Motor neuron (in vitro differentiated cells): ENCODE data around the gene MARCHF9. TPM values are rescaled to one million over a fixed set of nuclear protein-coding genes. Genes with fewer than 3 reads are reported as not detected.

Experiments
- ATAC-seq, 8 experiments: fragments of 200-7000 bp; cut with Tn5 transposase; replicated peaks in 6 of 8; 2 replicates each; pipeline ENCODE4 v1.8.0; 2021; ENCODE audit warnings: mild to moderate bottlenecking in 8 of 8, moderate library complexity in 8 of 8
- H3K27ac ChIP-seq, 2 donors: fragments of 250-450 bp; sonication (Bioruptor Pico); 2 replicates each; pipeline ENCODE4 v1.9.0; 2021; ENCODE audit warnings: antibody characterized with exemption in 2 of 2, mild to moderate bottlenecking in 2 of 2, moderate library complexity in 1 of 2
- H3K4me1 ChIP-seq, 2 donors: fragments of 250-450 bp; sonication (Bioruptor Pico); replicated peaks in 1 of 2; 2 replicates each; pipeline ENCODE4 v1.6.1; 2021; ENCODE audit warnings: antibody characterized with exemption in 2 of 2, mild to moderate bottlenecking in 2 of 2, moderate library complexity in 1 of 2
- H3K4me3 ChIP-seq, 5 donors: fragments of 250-450 bp; sonication (Bioruptor Pico); 2 replicates each; pipeline ENCODE4 v1.9.0; 2021; ENCODE audit warnings: antibody characterized with exemption in 5 of 5, mild to moderate bottlenecking in 5 of 5, moderate library complexity in 4 of 5
- WGBS, 10 experiments: fragments of 450-650 bp; shearing (Covaris generic); methylation state at CpG; one replicate each; pipeline ENCODE4 v1.0.0; 2022; 5-methylcytosine and 5-hydroxymethylcytosine counted together
- in situ Hi-C, 9 experiments: fragments of 400-800 bp; cut with MboI; loops; one replicate each; pipeline ENCODE4 v1.15.0; 2021; ENCODE audit warnings: low sequenced_read_pairs in 9 of 9, low pct_unique_long_range_greater_than_20kb in 2 of 9; ENCODE audit not compliant: unreplicated experiment in 9 of 9
- total RNA-seq, 8 experiments: library from RNA; unstranded; fragments of 300-600 nt; gene quantifications; 2 replicates each; pipeline versions ENCODE4 v1.2.3 to v1.2.4, GENCODE V29; 2022

Gene MARCHF9
- total RNA-seq, 8 experiments from 2014 or later: 1.7 to 23.0 (median 17.0) TPM

DNA sequence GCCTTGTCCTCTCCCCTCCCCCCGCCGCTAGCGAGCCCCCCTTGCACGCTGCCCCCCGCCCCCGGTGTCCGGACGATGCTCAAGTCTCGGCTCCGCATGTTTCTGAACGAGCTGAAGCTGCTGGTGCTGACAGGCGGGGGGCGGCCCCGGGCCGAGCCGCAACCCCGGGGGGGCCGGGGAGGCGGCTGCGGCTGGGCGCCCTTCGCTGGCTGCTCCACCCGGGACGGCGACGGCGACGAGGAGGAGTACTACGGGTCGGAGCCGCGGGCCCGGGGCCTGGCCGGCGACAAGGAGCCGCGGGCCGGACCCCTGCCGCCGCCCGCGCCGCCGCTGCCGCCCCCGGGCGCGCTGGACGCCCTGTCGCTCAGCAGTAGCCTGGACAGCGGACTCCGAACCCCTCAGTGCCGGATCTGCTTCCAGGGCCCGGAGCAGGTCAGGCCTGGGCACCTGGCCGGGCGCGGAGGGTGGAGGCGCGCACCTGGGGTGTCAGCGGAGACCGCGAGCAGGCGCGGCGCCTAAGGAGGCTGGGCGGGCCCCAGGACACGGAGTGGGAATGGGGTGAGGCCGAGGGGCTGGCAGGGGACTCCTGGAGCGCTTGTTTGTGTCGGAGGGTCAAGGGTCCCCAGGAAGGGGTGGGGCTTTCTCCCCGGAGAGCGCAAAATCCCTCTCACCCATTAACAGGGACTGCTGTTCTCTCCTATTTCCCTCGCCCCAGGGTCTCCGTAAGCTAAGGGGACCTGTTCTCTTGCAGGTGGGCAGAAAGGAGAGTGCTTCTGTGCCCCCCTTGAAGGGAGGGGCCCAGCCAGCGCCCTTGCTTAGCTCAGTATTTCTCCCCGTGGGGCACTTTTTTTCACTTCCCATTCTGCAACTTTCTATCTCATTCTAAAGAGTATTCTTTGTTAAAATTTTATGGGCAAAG lies 810 bp downstream of the MARCHF9 start:
- ATAC-seq: peak in 5 of 8 experiments; percentile 0 to 3 (median 1)
- WGBS, 10 experiments: 0% methylated on average over 1 to 4 of the region's 76 CpGs; no CpG with 5 or more reads in 6 of the 10 experiments
- H3K4me1 ChIP-seq: peaks cover 24 to 25% of the 10 kb centered on the region in 2 donors
- H3K27ac ChIP-seq: peak overlapping the region; percentile 77 to 87
- in situ Hi-C loops: no loop called here
- peak overlapping the region; percentile 84 to 98 (median 89) for H3K4me3 ChIP-seq

- no peak for ATAC-seq
- in situ Hi-C loops: no loop called here
- no peak overlapping the region for H3K27ac ChIP-seq
- WGBS, 10 experiments: 8 to 100% (median 45%) methylated on average over 2 to 13 of the region's 22 CpGs; no CpG with 5 or more reads in 1 of the 10 experiments
- peak overlapping the region; percentile 84 to 98 (median 89) for H3K4me3 ChIP-seq
- peaks cover 21% of the 10 kb centered on the region in 2 donors for H3K4me1 ChIP-seq
Observed at GRCh38 chr12:57756406-57757341, 1.8 kb downstream of the MARCHF9 start.

- 57 to 100% (median 94%) methylated on average over 1 to 4 of the region's 4 CpGs; no CpG with 5 or more reads in 3 of the 10 experiments for WGBS, 10 experiments
- peaks cover 19% of the 10 kb centered on the region in 2 donors for H3K4me1 ChIP-seq
- in situ Hi-C loops: no loop called here
- no peak for ATAC-seq
- no peak overlapping the region for H3K27ac ChIP-seq
- H3K4me3 ChIP-seq: no peak overlapping the region
Observed at GRCh38 chr12:57757771-57758170, 2.9 kb downstream of the MARCHF9 start.

- in situ Hi-C loops: no loop called here
- 59 to 100% (median 91%) methylated on average over 1 to 16 of the region's 25 CpGs; no CpG with 5 or more reads in 5 of the 10 experiments for WGBS, 10 experiments
- ATAC-seq: no peak
- no peak overlapping the region for H3K27ac ChIP-seq
- peaks cover 11 to 13% of the 10 kb centered on the region in 2 donors for H3K4me1 ChIP-seq
- H3K4me3 ChIP-seq: no peak overlapping the region
Observed at GRCh38 chr12:57758552-57759359, 3.9 kb downstream of the MARCHF9 start.

DNA sequence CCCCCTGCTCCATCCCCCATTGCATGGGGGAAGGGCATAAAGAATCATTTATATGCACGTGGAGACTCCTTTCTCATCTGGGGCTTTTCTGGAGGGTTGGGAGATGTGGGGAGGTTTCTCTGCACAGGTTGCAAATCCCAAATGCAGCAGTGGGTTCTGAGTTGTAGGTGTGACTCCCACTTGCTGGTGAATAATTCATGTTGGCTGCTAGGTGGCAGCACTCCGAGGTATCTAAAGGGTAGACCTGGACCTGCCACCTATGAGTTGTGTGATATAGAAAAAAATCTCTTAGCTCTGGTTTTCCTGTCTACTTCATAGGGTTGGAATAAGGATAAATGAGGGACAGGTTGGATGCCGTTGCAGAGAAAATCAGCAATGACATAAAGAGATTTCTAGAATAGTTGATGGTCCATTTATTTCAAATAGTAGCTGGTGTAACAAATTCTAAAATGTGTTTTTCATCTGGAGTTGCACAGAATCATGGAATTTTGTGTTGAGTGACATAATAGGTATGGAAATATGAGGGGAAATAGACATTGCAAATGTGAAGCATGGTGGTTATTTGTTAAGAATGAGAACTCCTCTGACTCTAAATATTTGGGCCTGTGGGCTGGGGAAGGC lies 4.6 kb downstream of the MARCHF9 start:
- 0 to 100% (median 33%) methylated on average over 1 to 3 of the region's 3 CpGs; no CpG with 5 or more reads in 1 of the 10 experiments for WGBS, 10 experiments
- Histone ChIP-seq H3K4me1 (peaks cover 4 to 6% of the 10 kb centered on the region in 2 donors), H3K27ac (no peak overlapping the region), H3K4me3 (no peak overlapping the region)
- in situ Hi-C loops: no loop called here
- ATAC-seq: peak in 1 of 8 experiments; percentile 9

DNA sequence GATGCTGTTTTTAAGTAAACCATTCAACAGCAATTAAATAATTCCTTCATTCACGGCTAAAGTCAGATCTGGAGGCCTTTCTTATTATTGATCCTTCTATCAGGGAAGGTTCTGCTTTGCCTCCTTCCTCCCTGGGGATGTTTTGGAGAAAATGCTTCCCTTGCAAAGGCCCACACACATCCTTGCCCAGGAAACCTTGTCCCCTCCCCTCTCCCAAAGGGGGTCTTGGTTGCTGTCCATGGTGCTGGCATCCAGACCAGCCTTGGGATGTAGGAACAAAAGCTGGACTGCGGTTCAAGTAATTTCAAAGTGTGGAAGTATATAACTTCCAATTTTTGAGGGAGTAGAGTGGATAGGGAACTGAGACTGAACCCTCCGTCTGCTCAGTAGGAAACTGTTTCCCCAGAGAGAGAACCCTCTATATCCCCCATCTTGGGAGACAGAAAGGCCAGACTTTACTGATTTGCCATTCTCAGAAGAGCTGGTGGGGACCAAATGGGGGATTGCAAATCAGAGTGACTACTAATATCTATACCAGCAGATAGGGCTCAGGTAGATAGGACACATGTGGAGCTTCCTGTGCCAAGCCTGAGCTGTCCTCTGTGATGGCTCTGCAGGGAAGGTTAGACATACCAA lies 5.6 kb downstream of the MARCHF9 start:
- no peak overlapping the region for H3K4me3 ChIP-seq
- in situ Hi-C loops: no loop called here
- no peak overlapping the region for H3K27ac ChIP-seq
- peaks cover 3 to 7% of the 10 kb centered on the region in 2 donors for H3K4me1 ChIP-seq
- ATAC-seq: no peak
- WGBS, 10 experiments: 60 to 100% (median 83%) methylated on average over 1 to 3 of the region's 3 CpGs; no CpG with 5 or more reads in 1 of the 10 experiments

GRCh38 chr12:57761391-57761998 lies 6.6 kb downstream of the MARCHF9 start:
- Histone ChIP-seq H3K4me1 (peaks cover 2 to 10% of the 10 kb centered on the region in 2 donors), H3K4me3 (no peak overlapping the region), H3K27ac (no peak overlapping the region)
- in situ Hi-C loops: no loop called here
- ATAC-seq: no peak
- WGBS, 10 experiments: 40 to 100% (median 91%) methylated on average over 1 to 3 of the region's 4 CpGs; no CpG with 5 or more reads in 4 of the 10 experiments

GRCh38 chr12:57762463-57762862 lies 7.6 kb downstream of the MARCHF9 start:
- Histone ChIP-seq H3K4me3 (no peak overlapping the region), H3K27ac (no peak overlapping the region), H3K4me1 (peaks cover 6 to 14% of the 10 kb centered on the region in 2 donors)
- whole genome bisulfite sequencing, 10 experiments: 17 to 100% (median 76%) methylated on average over 1 to 2 of the region's 2 CpGs; no CpG with 5 or more reads in 1 of the 10 experiments
- no peak for ATAC-seq
- in situ Hi-C loops: no loop called here

DNA sequence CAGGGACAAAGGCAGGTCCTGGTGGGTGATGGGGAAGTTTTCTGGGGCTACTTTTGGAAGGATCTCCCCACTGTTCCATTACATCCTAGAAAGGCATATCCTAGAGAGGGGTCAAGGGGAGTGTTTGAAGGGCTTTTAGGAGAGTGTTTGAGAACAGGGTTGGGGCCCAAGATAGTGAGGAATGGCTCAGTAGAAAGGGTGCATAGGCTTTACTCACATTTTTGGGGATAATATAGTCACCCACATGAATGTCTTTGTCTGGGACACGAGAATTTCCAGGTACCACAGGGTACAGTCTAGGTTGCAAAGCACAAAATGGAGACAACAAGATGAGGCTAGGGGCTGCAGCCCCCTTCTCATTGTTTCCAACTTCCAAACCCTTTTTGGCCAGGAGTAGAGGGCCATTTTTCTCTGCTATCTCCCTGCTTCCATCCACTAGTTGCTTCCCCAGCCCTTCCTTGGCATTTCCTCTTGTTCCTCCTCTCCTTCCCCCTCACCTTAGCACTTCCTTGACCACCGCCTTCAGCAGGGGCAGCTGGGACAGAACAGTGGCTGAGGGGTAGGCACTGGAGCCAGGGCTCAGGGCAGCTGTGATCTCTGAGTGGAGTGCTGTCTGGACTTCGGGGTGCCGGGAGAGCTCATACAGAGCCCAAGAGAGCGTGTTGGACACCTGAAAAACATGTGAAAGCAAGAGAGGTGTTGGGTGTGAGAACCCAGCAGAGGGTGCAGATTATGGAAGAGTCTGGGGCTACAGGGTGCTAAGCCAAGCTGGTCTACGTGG lies 9.2 kb downstream of the MARCHF9 start:
- 29 to 93% (median 76%) methylated on average over 1 to 5 of the region's 6 CpGs; no CpG with 5 or more reads in 2 of the 10 experiments for WGBS, 10 experiments
- Histone ChIP-seq H3K4me1 (peaks cover 6 to 14% of the 10 kb centered on the region in 2 donors), H3K4me3 (no peak overlapping the region), H3K27ac (no peak overlapping the region)
- ATAC-seq: no peak
- in situ Hi-C loops: no loop called here

DNA sequence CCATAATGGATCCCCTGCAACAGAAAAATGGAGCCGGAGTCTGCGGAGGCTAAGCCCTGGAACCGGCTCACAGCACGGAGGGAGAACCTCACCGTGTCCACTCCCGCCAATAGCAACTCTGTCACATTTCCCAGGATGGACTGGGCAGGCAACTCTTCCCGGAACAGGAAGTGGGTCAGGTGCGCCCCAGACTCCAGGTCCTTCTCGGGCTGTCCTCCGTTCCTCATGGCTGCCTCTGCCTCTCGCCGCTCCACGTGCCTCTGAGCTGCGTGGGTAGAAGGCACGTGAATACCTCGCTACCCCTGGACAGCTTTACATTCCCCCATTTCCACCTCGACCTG lies 9.7 kb downstream of the MARCHF9 start:
- H3K4me3 ChIP-seq: peak overlapping the region in 1 of 5 donors; percentile 30
- no peak overlapping the region for H3K27ac ChIP-seq
- 20 to 57% (median 31%) methylated on average over 6 to 8 of the region's 17 CpGs; no CpG with 5 or more reads in 5 of the 10 experiments for WGBS, 10 experiments
- ATAC-seq: peak in 3 of 8 experiments; percentile 3 to 20 (median 3)
- peaks cover 6 to 14% of the 10 kb centered on the region in 2 donors for H3K4me1 ChIP-seq
- in situ Hi-C loops: no loop called here
